GM18951 (cell line): ENCODE results near the gene APPBP2.
"Not testable (repeated sequence)": the region's sequence is repeated elsewhere in the genome, so short reads cannot be mapped to it uniquely, and the experiment has no call there.

Experiments used
- POLR2A ChIP-seq: IDR thresholded peaks from 4 replicates; pipeline ENCODE4 v1.6.1; 2011; ENCODE audit warnings: mild to moderate bottlenecking; ENCODE audit not compliant: insufficient read length, insufficient read depth; ENCODE audit errors: extremely low read depth
- in situ Hi-C: fragments of 300-500 bp; cut with MboI; formaldehyde crosslinking; loops from one replicate; pipeline ENCODE4 v1.12.0; 2022; ENCODE audit warnings: low sequenced_read_pairs, mixed read lengths, inconsistent platforms; ENCODE audit not compliant: unreplicated experiment

Gene APPBP2

DNA sequence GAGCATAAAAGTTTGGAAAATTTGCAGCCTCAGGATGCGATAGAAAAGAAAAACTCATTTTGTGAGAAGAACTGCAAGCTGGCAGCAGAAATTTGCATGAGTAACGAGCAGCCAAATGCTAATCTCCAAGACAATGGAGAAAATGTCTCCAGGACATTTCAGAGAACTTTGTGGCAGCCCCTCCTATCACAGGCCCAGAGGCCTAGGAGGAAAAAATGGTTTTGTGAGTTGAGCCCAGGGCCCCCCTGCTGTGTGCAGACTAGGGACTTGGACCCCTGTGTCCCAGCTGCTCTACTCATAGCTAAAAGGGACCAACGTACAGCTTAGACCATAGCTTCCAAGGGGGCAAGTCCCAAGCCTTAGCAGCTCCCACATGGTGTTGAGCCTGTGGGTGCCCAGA, 34.3 kb downstream of the APPBP2 start:
- in situ Hi-C loops: no loop called here
- TF ChIP-seq POLR2A: no peak

DNA sequence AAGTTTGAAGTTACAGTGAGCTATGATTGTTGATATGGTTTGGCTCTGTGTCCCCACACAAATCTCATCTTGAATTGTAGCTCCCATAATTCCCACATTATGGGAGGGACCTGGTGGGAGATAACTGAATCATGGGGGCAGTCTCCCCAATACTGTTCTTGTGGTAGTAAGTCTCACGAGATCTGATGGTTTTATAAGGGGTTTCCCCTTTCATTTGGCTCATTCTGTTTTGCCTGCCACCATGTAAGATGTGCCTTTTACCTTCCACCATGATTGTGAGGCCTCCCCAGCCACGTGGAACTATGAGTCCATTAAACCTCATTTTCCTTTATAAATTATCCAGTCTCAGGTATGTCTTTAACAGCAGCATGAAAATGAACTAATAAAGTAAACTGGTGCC, 35.4 kb downstream of the APPBP2 start:
- in situ Hi-C loops: not testable (repeated sequence)

- in situ Hi-C loops: no loop called here
- TF ChIP-seq POLR2A: no peak
These were observed 44.4 kb downstream of the APPBP2 start for GRCh38 chr17:60481604-60482003.

GRCh38 chr17:60473788-60474187, 52.3 kb downstream of the APPBP2 start:
- in situ Hi-C loops: no loop called here
- no peak for TF ChIP-seq POLR2A

- TF ChIP-seq POLR2A: no peak
These were observed 53.6 kb downstream of the APPBP2 start for GRCh38 chr17:60472449-60472848.

DNA sequence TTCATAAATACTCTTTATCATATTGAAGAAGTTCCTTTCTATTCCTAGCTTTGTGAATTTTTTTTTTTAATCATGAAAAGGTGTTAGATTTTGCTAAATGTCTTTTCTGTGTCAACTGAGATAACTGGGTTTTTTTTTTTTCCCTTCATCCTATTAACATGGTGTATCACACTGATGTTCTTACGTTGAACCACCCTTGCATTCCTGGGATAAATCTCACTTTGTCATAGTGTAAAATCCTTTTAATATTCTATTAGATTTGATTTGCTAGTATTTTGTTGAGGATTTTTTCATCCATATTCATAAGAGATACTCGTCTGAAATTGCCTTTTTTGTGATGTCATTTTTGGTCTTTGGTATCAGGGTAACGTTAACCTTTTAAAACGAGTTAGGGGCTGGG, 54.6 kb downstream of the APPBP2 start:
- no peak for TF ChIP-seq POLR2A
- in situ Hi-C loops: no loop called here

More at GRCh38 chr17:60472449-60472848, 53.6 kb downstream of the APPBP2 start:
- in situ Hi-C loops: no loop called here

DNA sequence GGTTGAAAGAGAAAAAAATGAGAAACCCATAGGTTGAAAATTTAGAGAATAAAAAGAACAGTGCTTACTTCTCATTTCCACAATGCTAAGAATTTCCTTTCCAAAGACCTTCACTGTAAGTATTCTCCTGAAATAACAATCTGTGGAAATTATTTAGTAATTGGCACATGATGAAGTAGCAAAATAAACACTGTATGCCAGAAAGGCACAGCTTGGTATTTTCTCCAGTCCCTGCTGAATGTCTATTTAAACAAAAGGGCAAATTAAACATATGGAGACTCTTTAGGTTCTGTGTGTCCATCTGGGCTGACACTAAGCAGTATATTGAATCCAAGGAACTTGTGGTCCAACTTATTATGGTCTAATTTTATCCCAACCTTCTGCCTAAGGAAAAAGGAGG, 57.7 kb downstream of the APPBP2 start:
- TF ChIP-seq POLR2A: no peak
- in situ Hi-C loops: no loop called here

GRCh38 chr17:60464343-60464742, 61.7 kb downstream of the APPBP2 start:
- in situ Hi-C loops: no loop called here
- TF ChIP-seq POLR2A: no peak

- in situ Hi-C loops: no loop called here
- TF ChIP-seq POLR2A: no peak
These were observed 62.7 kb downstream of the APPBP2 start for GRCh38 chr17:60463157-60463835.

GRCh38 chr17:60461584-60461983, 64.5 kb downstream of the APPBP2 start:
- no peak for TF ChIP-seq POLR2A
- in situ Hi-C loops: no loop called here

- in situ Hi-C loops: no loop called here
- TF ChIP-seq POLR2A: no peak
These were observed 68.9 kb downstream of the APPBP2 start for GRCh38 chr17:60457148-60457547.

DNA sequence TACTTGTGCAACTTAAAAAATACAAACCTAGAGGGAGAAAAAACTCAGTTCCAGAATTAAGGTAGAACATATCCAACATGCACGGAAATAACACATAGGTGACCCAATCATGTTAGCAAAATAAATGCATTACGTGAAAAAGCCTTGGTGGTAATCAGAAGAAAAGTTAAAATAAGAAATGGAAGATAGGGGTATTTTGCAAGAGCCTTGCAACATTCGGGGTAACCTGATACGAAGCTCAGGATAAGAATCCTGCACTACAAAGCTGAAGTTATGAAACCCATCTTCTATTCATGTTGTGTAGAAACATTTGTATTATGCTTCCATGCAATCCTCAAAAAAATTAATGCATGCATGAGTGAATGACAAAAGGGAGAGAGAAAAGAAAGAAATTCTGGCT, 70.7 kb downstream of the APPBP2 start:
- in situ Hi-C loops: no loop called here
- TF ChIP-seq POLR2A: no peak

GRCh38 chr17:60451965-60452364, 74.1 kb downstream of the APPBP2 start:
- TF ChIP-seq POLR2A: no peak
- in situ Hi-C loops: no loop called here

DNA sequence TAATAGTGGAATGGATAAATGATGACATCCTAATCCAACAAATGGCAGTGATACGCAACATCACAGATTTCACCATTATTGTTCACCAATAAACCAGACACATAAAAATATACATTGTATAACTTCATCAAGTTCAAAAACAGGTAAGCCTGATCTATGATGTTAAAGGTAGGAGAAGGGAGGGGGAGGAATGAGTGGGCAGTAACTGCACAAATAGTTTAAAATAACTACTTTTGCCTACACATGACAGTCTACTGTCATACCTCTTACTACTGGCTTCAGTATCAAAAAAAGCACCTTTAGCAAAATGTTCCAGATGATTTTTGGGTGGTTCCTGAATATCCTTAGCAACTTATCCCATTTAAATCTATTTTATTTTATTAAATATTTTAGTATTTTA, 75.0 kb downstream of the APPBP2 start:
- in situ Hi-C loops: no loop called here

GRCh38 chr17:60447375-60447774, 78.7 kb downstream of the APPBP2 start:
- in situ Hi-C loops: no loop called here
- no peak for TF ChIP-seq POLR2A

More for the DNA sequence above, 75.0 kb downstream of the APPBP2 start:
- TF ChIP-seq POLR2A: no peak
